ENCODE data around the gene NSMCE3.
"Not testable (repeated sequence)": the region's sequence is repeated elsewhere in the genome, so short reads cannot be mapped to it uniquely, and the experiment has no call there.

The NSMCE3 gene

DNA sequence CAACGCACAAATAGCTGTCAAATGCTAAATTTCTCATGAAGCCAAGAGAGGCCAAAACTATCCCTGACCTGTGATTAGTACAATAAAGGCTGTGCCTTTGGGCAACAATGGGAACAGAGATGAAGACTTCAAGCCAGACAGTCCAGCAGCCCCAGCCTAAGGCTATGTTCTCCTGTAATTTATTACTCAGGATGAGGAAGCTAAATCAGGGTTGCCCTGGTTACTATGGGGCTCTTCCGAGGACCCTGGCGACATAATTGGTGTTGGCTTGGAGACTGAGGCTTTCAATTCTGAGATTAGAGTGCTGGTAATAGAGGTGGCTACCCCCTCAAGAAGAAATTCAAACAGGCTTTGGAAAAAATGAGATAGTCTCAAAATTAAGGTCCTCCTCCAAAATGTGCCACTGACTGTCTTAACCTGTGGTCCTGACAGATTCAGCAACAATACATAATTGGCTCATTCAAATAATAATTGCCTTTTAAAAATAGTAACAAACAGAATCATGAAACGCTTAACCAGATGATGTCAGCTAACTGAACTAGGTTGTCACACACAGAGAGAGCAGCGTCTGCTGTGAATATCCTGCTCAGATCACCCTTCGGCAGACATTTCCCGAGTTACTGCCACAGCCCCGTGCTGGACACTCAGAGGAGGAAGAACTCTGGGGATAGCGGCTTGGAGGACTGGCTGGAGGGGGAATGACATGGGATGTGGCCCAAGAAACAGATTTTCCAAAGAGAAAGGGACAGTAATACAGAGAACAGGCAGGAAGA lies 43.0 kb downstream of the NSMCE3 start:
- H3K4me2 ChIP-seq (ENCODE audit: insufficient read depth, low read length, poor library complexity, severe bottlenecking) = no peak overlapping the region
- H3K36me3 ChIP-seq (replicated peaks in 1 of 2; ENCODE audit: control insufficient read depth in 2 of 2, insufficient read depth in 2 of 2, low read length in 2 of 2) = no peaks in the 10 kb centered on the region
- H3K4ac ChIP-seq (ENCODE audit: low read length) = no peak overlapping the region
- H2AFZ ChIP-seq (ENCODE audit: low read length) = peak overlapping the region; percentile 72
- no peak overlapping the region for H2BK5ac ChIP-seq (ENCODE audit: low read length)
- no peak for DNase-seq (ENCODE audit: low spot score)
- WGBS, 2 donors (ENCODE audit: extremely low coverage in 2 of 2, insufficient read length in 2 of 2, insufficient replicate concordance in 1 of 2) = no CpG with 5 or more reads among the region's 9 CpGs
- no peak overlapping the region for H3K23ac ChIP-seq (ENCODE audit: low read depth, low read length, poor library complexity)
- no peak overlapping the region for H3K14ac ChIP-seq (ENCODE audit: low read length)
- no peak overlapping the region for H2AK5ac ChIP-seq (ENCODE audit: low read depth, low read length)
- H4K8ac ChIP-seq (ENCODE audit: low read depth, low read length) = no peak overlapping the region
- H3K4me1 ChIP-seq (ENCODE audit: control insufficient read depth in 2 of 2, insufficient read depth in 1 of 2, low read depth in 1 of 2, low read length in 2 of 2) = peaks cover 5 to 7% of the 10 kb centered on the region in 2 donors
- H3K79me1 ChIP-seq (ENCODE audit: low read depth, low read length) = peaks cover 3% of the 10 kb centered on the region
- no peaks in the 10 kb centered on the region for H3K9me3 ChIP-seq (replicated peaks in 1 of 2; ENCODE audit: control insufficient read depth in 2 of 2, insufficient read depth in 1 of 2, low read depth in 1 of 2, low read length in 2 of 2)
- no peak overlapping the region for H4K91ac ChIP-seq (ENCODE audit: low read depth, low read length, poor library complexity)
- no peak overlapping the region for H2BK12ac ChIP-seq (ENCODE audit: low read length)
- no peak overlapping the region for H3K4me3 ChIP-seq (ENCODE audit: low read length in 2 of 2)
- H3K27ac ChIP-seq (replicated peaks; ENCODE audit: low read length) = no peak overlapping the region
- no peak overlapping the region for H2BK120ac ChIP-seq (ENCODE audit: low read depth, low read length)
- H3K27me3 ChIP-seq (ENCODE audit: control insufficient read depth in 3 of 3, insufficient read depth in 3 of 3, low read depth in 1 of 3, low read length in 3 of 3) = no peaks in the 10 kb centered on the region
- no peak overlapping the region for H2BK15ac ChIP-seq (ENCODE audit: low read length)
- no peak overlapping the region for H3K18ac ChIP-seq (ENCODE audit: low read length)
- H3K9ac ChIP-seq (ENCODE audit: low read depth, low read length, poor library complexity) = no peak overlapping the region

DNA sequence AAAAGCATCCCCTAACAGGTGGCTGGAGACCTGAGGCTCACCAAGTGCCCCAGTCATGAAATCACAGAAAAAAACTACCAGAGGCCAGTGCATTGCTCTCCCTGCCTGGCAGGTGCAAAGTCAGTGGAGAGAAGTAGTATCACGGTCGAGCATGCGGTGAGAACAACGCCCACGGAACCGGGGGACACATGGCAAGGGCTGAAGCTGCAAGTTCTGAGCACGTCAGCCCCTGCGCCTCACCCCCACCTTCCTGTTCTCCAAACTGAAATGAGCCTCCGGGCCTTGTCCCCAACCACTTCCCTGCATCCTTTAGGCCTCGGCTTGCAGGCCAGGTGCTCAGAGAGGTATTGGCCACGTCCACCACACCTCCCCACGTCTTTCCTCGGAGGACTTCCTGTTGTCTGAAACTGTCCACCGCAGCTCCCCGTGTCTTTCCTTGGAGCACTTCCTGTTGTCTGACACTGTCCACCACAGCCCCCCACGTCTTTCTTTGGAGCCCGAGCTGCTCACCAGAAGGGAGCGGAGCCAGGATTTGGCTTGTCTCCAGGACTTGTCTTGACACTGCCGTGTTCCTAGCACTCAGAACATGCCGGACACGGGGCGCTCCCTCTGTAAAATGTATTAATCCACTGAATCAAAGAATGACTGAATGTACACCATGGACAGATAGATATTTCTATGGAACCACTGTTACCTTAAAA lies 43.9 kb downstream of the NSMCE3 start:
- Histone ChIP-seq H3K23ac (ENCODE audit: low read depth, low read length, poor library complexity) (peak overlapping the region; percentile 76), H2BK5ac (ENCODE audit: low read length) (no peak overlapping the region), H3K79me1 (ENCODE audit: low read depth, low read length) (peaks cover 3% of the 10 kb centered on the region), H3K4me1 (ENCODE audit: control insufficient read depth in 2 of 2, insufficient read depth in 1 of 2, low read depth in 1 of 2, low read length in 2 of 2) (peaks cover 5 to 7% of the 10 kb centered on the region in 2 donors), H3K4ac (ENCODE audit: low read length) (no peak overlapping the region), H3K4me3 (ENCODE audit: low read length in 2 of 2) (no peak overlapping the region), H4K8ac (ENCODE audit: low read depth, low read length) (no peak overlapping the region), H3K27me3 (ENCODE audit: control insufficient read depth in 3 of 3, insufficient read depth in 3 of 3, low read depth in 1 of 3, low read length in 3 of 3) (no peaks in the 10 kb centered on the region), H3K14ac (ENCODE audit: low read length) (no peak overlapping the region), H2BK120ac (ENCODE audit: low read depth, low read length) (no peak overlapping the region), H3K4me2 (ENCODE audit: insufficient read depth, low read length, poor library complexity, severe bottlenecking) (no peak overlapping the region), H2AK5ac (ENCODE audit: low read depth, low read length) (no peak overlapping the region), H4K91ac (ENCODE audit: low read depth, low read length, poor library complexity) (no peak overlapping the region), H3K9ac (ENCODE audit: low read depth, low read length, poor library complexity) (no peak overlapping the region), H2BK12ac (ENCODE audit: low read length) (no peak overlapping the region), H3K27ac (replicated peaks; ENCODE audit: low read length) (no peak overlapping the region), H3K36me3 (replicated peaks in 1 of 2; ENCODE audit: control insufficient read depth in 2 of 2, insufficient read depth in 2 of 2, low read length in 2 of 2) (no peaks in the 10 kb centered on the region), H2AFZ (ENCODE audit: low read length) (no peak overlapping the region), H3K18ac (ENCODE audit: low read length) (no peak overlapping the region), H3K9me3 (replicated peaks in 1 of 2; ENCODE audit: control insufficient read depth in 2 of 2, insufficient read depth in 1 of 2, low read depth in 1 of 2, low read length in 2 of 2) (no peaks in the 10 kb centered on the region), H2BK15ac (ENCODE audit: low read length) (no peak overlapping the region)
- DNase-seq (ENCODE audit: low spot score) = no peak
- no CpG with 5 or more reads among the region's 22 CpGs for WGBS, 2 donors (ENCODE audit: extremely low coverage in 2 of 2, insufficient read length in 2 of 2, insufficient replicate concordance in 1 of 2)

DNA sequence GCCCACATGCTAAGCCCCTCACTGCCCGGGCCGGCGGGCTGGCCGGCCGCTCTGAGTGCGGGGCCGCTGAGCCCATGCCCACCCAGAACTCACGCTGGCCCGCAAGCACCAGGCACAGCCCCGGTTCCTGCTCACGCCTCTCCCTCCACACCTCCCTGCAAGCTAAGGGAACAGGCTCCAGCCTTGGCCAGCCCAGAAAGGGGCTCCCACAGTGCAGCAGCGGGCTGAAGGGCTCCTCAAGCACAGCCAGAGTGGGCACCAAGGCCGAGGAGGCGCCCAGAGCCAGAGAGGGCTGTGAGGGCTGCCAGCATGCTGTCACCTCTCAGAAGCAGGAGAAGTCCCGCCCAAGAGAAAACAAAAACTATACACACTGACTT lies 44.6 kb downstream of the NSMCE3 start:
- no CpG with 5 or more reads among the region's 15 CpGs for WGBS, 2 donors (ENCODE audit: extremely low coverage in 2 of 2, insufficient read length in 2 of 2, insufficient replicate concordance in 1 of 2)
- H3K9ac ChIP-seq (ENCODE audit: low read depth, low read length, poor library complexity); H3K4me3 ChIP-seq (ENCODE audit: low read length in 2 of 2): not testable (repeated sequence)

GRCh38 chr15:29224235-29224986 lies 45.2 kb downstream of the NSMCE3 start:
- not testable (repeated sequence) for H3K4ac ChIP-seq (ENCODE audit: low read length); H2BK120ac ChIP-seq (ENCODE audit: low read depth, low read length); H2BK12ac ChIP-seq (ENCODE audit: low read length); H3K4me2 ChIP-seq (ENCODE audit: insufficient read depth, low read length, poor library complexity, severe bottlenecking); H3K27me3 ChIP-seq (ENCODE audit: control insufficient read depth in 3 of 3, insufficient read depth in 3 of 3, low read depth in 1 of 3, low read length in 3 of 3); H4K91ac ChIP-seq (ENCODE audit: low read depth, low read length, poor library complexity); H3K23ac ChIP-seq (ENCODE audit: low read depth, low read length, poor library complexity); H2BK5ac ChIP-seq (ENCODE audit: low read length); H3K27ac ChIP-seq (replicated peaks; ENCODE audit: low read length); H3K4me3 ChIP-seq (ENCODE audit: low read length in 2 of 2); H2AK5ac ChIP-seq (ENCODE audit: low read depth, low read length); H4K8ac ChIP-seq (ENCODE audit: low read depth, low read length); H3K79me1 ChIP-seq (ENCODE audit: low read depth, low read length); H3K9ac ChIP-seq (ENCODE audit: low read depth, low read length, poor library complexity); H3K18ac ChIP-seq (ENCODE audit: low read length); H3K14ac ChIP-seq (ENCODE audit: low read length); H3K4me1 ChIP-seq (ENCODE audit: control insufficient read depth in 2 of 2, insufficient read depth in 1 of 2, low read depth in 1 of 2, low read length in 2 of 2); H2BK15ac ChIP-seq (ENCODE audit: low read length); H2AFZ ChIP-seq (ENCODE audit: low read length); H3K9me3 ChIP-seq (replicated peaks in 1 of 2; ENCODE audit: control insufficient read depth in 2 of 2, insufficient read depth in 1 of 2, low read depth in 1 of 2, low read length in 2 of 2); DNase-seq (ENCODE audit: low spot score); H3K36me3 ChIP-seq (replicated peaks in 1 of 2; ENCODE audit: control insufficient read depth in 2 of 2, insufficient read depth in 2 of 2, low read length in 2 of 2)
- WGBS, 2 donors (ENCODE audit: extremely low coverage in 2 of 2, insufficient read length in 2 of 2, insufficient replicate concordance in 1 of 2) = no CpG with 5 or more reads among the region's 19 CpGs

More for the DNA sequence above, 44.6 kb downstream of the NSMCE3 start:
- not testable (repeated sequence) for H2BK120ac ChIP-seq (ENCODE audit: low read depth, low read length); H3K9me3 ChIP-seq (replicated peaks in 1 of 2; ENCODE audit: control insufficient read depth in 2 of 2, insufficient read depth in 1 of 2, low read depth in 1 of 2, low read length in 2 of 2); H3K18ac ChIP-seq (ENCODE audit: low read length); H3K79me1 ChIP-seq (ENCODE audit: low read depth, low read length); H3K4ac ChIP-seq (ENCODE audit: low read length); H3K23ac ChIP-seq (ENCODE audit: low read depth, low read length, poor library complexity); H3K27ac ChIP-seq (replicated peaks; ENCODE audit: low read length); H3K4me2 ChIP-seq (ENCODE audit: insufficient read depth, low read length, poor library complexity, severe bottlenecking); H2BK12ac ChIP-seq (ENCODE audit: low read length); DNase-seq (ENCODE audit: low spot score); H2AK5ac ChIP-seq (ENCODE audit: low read depth, low read length); H2AFZ ChIP-seq (ENCODE audit: low read length); H3K14ac ChIP-seq (ENCODE audit: low read length); H4K91ac ChIP-seq (ENCODE audit: low read depth, low read length, poor library complexity); H3K4me1 ChIP-seq (ENCODE audit: control insufficient read depth in 2 of 2, insufficient read depth in 1 of 2, low read depth in 1 of 2, low read length in 2 of 2); H3K36me3 ChIP-seq (replicated peaks in 1 of 2; ENCODE audit: control insufficient read depth in 2 of 2, insufficient read depth in 2 of 2, low read length in 2 of 2); H2BK5ac ChIP-seq (ENCODE audit: low read length); H2BK15ac ChIP-seq (ENCODE audit: low read length); H4K8ac ChIP-seq (ENCODE audit: low read depth, low read length); H3K27me3 ChIP-seq (ENCODE audit: control insufficient read depth in 3 of 3, insufficient read depth in 3 of 3, low read depth in 1 of 3, low read length in 3 of 3)
